Mesenchymal stem cell (in vitro differentiated cells and primary cell): Measurements from ENCODE around the gene DDA1.
A peak's percentile ranks its signal among the peaks of the same experiment; 100 is the strongest.

Source experiments
- DNase-seq: peaks from one replicate; pipeline ENCODE4 v3.0.0-alpha.2; 2013
- H2AFZ ChIP-seq: one replicate; pipeline ENCODE4 v1.6.1; 2013; ENCODE audit warnings: low read depth, mild to moderate bottlenecking, control low read depth, inconsistent platforms, low read length, moderate library complexity
- H2AK5ac ChIP-seq: 2 replicates; pipeline ENCODE4 v1.6.1; 2013; ENCODE audit warnings: low read length, moderate library complexity, mild to moderate bottlenecking, inconsistent platforms; ENCODE audit not compliant: severe bottlenecking
- H2BK120ac ChIP-seq: one replicate; pipeline ENCODE4 v1.6.1; 2013; ENCODE audit warnings: low read depth, mild to moderate bottlenecking, inconsistent platforms, low read length, moderate library complexity
- H2BK12ac ChIP-seq, 2 experiments: one replicate each; pipeline ENCODE4 v1.6.1; 2013; ENCODE audit warnings: inconsistent platforms in 2 of 2, low read length in 2 of 2, mild to moderate bottlenecking in 2 of 2, moderate library complexity in 2 of 2, control low read depth in 1 of 2
- H2BK15ac ChIP-seq: one replicate; pipeline ENCODE4 v1.6.1; 2013; ENCODE audit warnings: mild to moderate bottlenecking, low read depth, inconsistent platforms; ENCODE audit not compliant: poor library complexity, severe bottlenecking
- H2BK5ac ChIP-seq: 2 replicates; pipeline ENCODE4 v1.6.1; 2013; ENCODE audit warnings: low read depth, mild to moderate bottlenecking, low read length, control low read depth, inconsistent platforms; ENCODE audit not compliant: poor library complexity, severe bottlenecking
- H3K14ac ChIP-seq, 2 experiments: one replicate each; pipeline ENCODE4 v1.6.1; 2013; ENCODE audit warnings: inconsistent platforms in 2 of 2, low read length in 2 of 2, control low read depth in 1 of 2, mild to moderate bottlenecking in 1 of 2, moderate library complexity in 1 of 2
- H3K18ac ChIP-seq, 2 experiments: one replicate each; pipeline ENCODE4 v1.6.1; 2013; ENCODE audit warnings: inconsistent platforms in 2 of 2, low read length in 2 of 2, control low read depth in 1 of 2, low read depth in 1 of 2, mild to moderate bottlenecking in 1 of 2
- H3K23ac ChIP-seq, 2 experiments: one replicate each; pipeline ENCODE4 v1.6.1; 2013; ENCODE audit warnings: inconsistent platforms in 2 of 2, low read length in 2 of 2, mild to moderate bottlenecking in 2 of 2, moderate library complexity in 2 of 2, control low read depth in 1 of 2
- H3K27ac ChIP-seq: 2 replicates; pipeline ENCODE4 v1.5.1; 2013; ENCODE audit warnings: mild to moderate bottlenecking, moderate library complexity, low read length, control low read depth, inconsistent platforms; ENCODE audit not compliant: poor library complexity, severe bottlenecking
- H3K27me3 ChIP-seq, 2 experiments: 2 replicates each; pipeline versions ENCODE4 v1.6.1 to v1.7.0; 2013; ENCODE audit warnings: low read length in 2 of 2, mild to moderate bottlenecking in 2 of 2, moderate library complexity in 2 of 2, control low read depth in 1 of 2, inconsistent platforms in 1 of 2; ENCODE audit not compliant: control insufficient read depth in 1 of 2, insufficient read depth in 1 of 2
- H3K36me3 ChIP-seq, 2 experiments: 2 replicates each; pipeline versions ENCODE4 v1.6.1 to v1.7.0; 2013; ENCODE audit warnings: low read length in 2 of 2, control low read depth in 1 of 2, inconsistent platforms in 1 of 2, low read depth in 1 of 2, mild to moderate bottlenecking in 1 of 2; ENCODE audit not compliant: insufficient read depth in 2 of 2, control insufficient read depth in 1 of 2
- H3K4ac ChIP-seq, 2 experiments: one replicate each; pipeline ENCODE4 v1.6.1; 2013; ENCODE audit warnings: inconsistent platforms in 2 of 2, low read length in 2 of 2, mild to moderate bottlenecking in 2 of 2, moderate library complexity in 2 of 2, control low read depth in 1 of 2, low read depth in 1 of 2
- H3K4me1 ChIP-seq: 2 replicates; pipeline ENCODE4 v1.6.1; 2013; ENCODE audit warnings: low read depth, low read length, control low read depth; ENCODE audit not compliant: control insufficient read depth, insufficient read depth
- H3K4me2 ChIP-seq: 2 replicates; pipeline ENCODE4 v1.6.1; 2013; ENCODE audit warnings: low read length, mild to moderate bottlenecking, inconsistent platforms; ENCODE audit not compliant: poor library complexity, severe bottlenecking
- H3K4me3 ChIP-seq, 2 experiments: 2 replicates each; pipeline versions ENCODE4 v1.5.1 to v1.7.0; 2013; ENCODE audit warnings: low read length in 2 of 2, mild to moderate bottlenecking in 2 of 2, control low read depth in 1 of 2, low read depth in 1 of 2; ENCODE audit not compliant: insufficient read depth in 1 of 2
- H3K79me1 ChIP-seq: replicated peaks from 2 replicates; pipeline ENCODE4 v1.6.1; 2013; ENCODE audit warnings: mild to moderate bottlenecking, control low read depth, low read length, inconsistent platforms; ENCODE audit not compliant: poor library complexity, severe bottlenecking
- H3K9ac ChIP-seq: 2 replicates; pipeline ENCODE4 v1.7.0; 2013; ENCODE audit warnings: mild to moderate bottlenecking, low read length, moderate library complexity
- H3K9me3 ChIP-seq: 2 replicates; pipeline ENCODE4 v1.7.0; 2013; ENCODE audit warnings: mild to moderate bottlenecking, low read length; ENCODE audit not compliant: control insufficient read depth
- H4K8ac ChIP-seq: one replicate; pipeline ENCODE4 v1.6.1; 2013; ENCODE audit warnings: inconsistent platforms, mild to moderate bottlenecking, low read length, moderate library complexity
- H4K91ac ChIP-seq: one replicate; pipeline ENCODE4 v1.6.1; 2013; ENCODE audit warnings: mild to moderate bottlenecking, low read length, inconsistent platforms
- WGBS: methylation state at CpG from one replicate; pipeline ENCODE4 v1.1.7; 2013; ENCODE audit warnings: mixed read lengths; 5-methylcytosine and 5-hydroxymethylcytosine counted together

The DDA1 gene

DNA sequence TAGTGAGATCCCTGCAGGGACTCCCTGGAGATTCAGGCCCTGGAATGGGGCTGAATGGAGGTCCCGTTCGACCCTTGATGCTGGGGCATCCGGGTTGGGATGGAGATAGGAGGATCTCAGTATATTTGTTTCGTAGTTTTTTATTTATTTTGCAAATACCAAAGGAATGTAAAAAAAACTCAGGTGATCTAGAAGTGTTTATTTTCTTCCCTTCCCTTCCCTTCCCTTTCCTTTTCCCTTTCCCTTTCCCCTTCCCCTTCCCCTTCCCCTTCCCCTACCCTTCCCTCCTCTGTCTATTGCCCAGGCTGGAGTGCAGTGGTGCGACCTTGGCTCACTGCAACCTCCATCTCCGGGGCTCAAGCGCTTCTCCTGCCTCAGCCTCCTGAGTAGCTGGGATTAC lies 32.5 kb downstream of the DDA1 start:
- Histone ChIP-seq H3K9ac (no peak overlapping the region), H3K27ac (no peak overlapping the region), H3K18ac (no peak overlapping the region), H3K4me1 (peaks cover 21% of the 10 kb centered on the region), H3K4ac (no peak overlapping the region), H4K91ac (no peak overlapping the region), H4K8ac (no peak overlapping the region), H3K4me3 (no peak overlapping the region), H3K4me2 (no peak overlapping the region), H2BK12ac (no peak overlapping the region), H3K23ac (no peak overlapping the region), H3K14ac (no peak overlapping the region), H3K9me3 (no peaks in the 10 kb centered on the region), H2AK5ac (no peak overlapping the region), H2BK120ac (no peak overlapping the region), H2BK5ac (no peak overlapping the region), H2BK15ac (no peak overlapping the region), H3K27me3 (no peaks in the 10 kb centered on the region), H2AFZ (no peak overlapping the region), H3K36me3 (peaks cover 7 to 30% of the 10 kb centered on the region in 2 experiments), H3K79me1 (peaks cover 16% of the 10 kb centered on the region)
- DNase-seq, result no peak
- WGBS, result 99% methylated on average over 5 of the region's 7 CpGs

DNA sequence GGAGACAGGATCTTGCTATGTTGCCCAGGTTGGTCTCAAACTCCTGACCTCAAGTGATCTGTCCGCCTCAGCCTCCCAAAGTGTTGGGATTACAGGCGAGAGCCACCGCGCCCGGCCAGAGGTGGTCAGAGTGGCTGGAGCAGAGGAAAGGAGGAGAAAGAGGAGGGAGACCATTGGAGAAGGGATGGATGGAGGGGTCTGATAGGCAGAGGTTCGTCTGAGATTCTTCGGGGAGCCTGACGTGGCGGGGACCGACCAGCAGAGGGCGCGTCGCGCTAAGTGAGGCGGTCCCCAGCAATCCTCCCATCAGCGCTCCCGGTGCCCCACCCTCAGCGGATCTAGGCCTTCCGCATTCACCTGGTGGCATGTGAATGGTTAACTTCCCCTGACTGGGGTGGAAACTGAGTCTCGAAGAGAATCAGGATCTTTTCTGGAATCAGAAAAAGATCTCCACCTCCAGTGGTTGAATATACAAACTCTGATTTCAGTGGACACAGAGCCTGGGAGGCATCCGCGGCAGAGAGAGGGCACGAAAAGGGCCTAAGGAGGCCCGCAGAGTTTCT lies 36.8 kb downstream of the DDA1 start:
- H3K4ac ChIP-seq, result no peak overlapping the region
- H3K79me1 ChIP-seq, result no peaks in the 10 kb centered on the region
- no peak overlapping the region for H2BK12ac ChIP-seq
- H3K4me3 ChIP-seq, result no peak overlapping the region
- no peak overlapping the region for H3K23ac ChIP-seq
- no peak overlapping the region for H3K14ac ChIP-seq
- H3K36me3 ChIP-seq, result peaks cover 5 to 6% of the 10 kb centered on the region in 2 experiments
- peaks cover 0 to 8% of the 10 kb centered on the region in 2 experiments for H3K27me3 ChIP-seq
- no peak overlapping the region for H3K4me2 ChIP-seq
- H2BK15ac ChIP-seq, result no peak overlapping the region
- WGBS, result 20% methylated on average over 24 of the region's 24 CpGs
- H3K9me3 ChIP-seq, result no peaks in the 10 kb centered on the region
- H4K8ac ChIP-seq, result peak overlapping the region; percentile 56
- no peak overlapping the region for H2BK5ac ChIP-seq
- no peak overlapping the region for H4K91ac ChIP-seq
- no peak overlapping the region for H3K27ac ChIP-seq
- no peak overlapping the region for H2BK120ac ChIP-seq
- peak; percentile 66 for DNase-seq
- peaks cover 13% of the 10 kb centered on the region for H3K4me1 ChIP-seq
- H2AFZ ChIP-seq, result no peak overlapping the region
- no peak overlapping the region for H2AK5ac ChIP-seq
- no peak overlapping the region for H3K9ac ChIP-seq
- no peak overlapping the region for H3K18ac ChIP-seq

DNA sequence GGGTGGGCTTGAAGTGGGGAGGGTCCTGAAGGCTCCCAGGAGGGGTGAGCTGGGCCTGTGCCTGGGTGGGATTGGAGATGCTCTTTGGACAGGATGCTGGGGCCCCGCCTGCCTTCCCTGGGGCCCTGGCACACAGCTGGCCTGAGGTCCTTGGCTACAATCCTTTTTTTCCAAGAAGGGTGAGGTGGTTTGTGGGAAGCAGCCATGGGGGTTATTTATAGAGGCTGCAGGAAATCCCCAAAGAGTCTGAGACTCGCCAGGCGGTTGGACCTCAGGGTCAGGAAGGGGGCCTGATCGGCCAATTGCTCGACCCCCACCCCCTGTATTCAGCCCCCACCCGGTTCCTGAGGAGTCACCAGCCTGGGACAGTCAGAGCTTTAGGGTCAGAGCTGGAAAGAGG lies 38.0 kb downstream of the DDA1 start:
- no peak overlapping the region for H3K4me2 ChIP-seq
- H3K4ac ChIP-seq, result no peak overlapping the region
- no peaks in the 10 kb centered on the region for H3K9me3 ChIP-seq
- no peak overlapping the region for H3K4me3 ChIP-seq
- H3K4me1 ChIP-seq, result peaks cover 11% of the 10 kb centered on the region
- H2BK5ac ChIP-seq, result no peak overlapping the region
- H4K8ac ChIP-seq, result peak overlapping the region; percentile 1
- 56% methylated on average over 1 of the region's 6 CpGs for WGBS
- H2BK12ac ChIP-seq, result peak overlapping the region; percentile 9 to 29
- peak overlapping the region in 1 of 2 experiments; percentile 11 for H3K18ac ChIP-seq
- H3K27ac ChIP-seq, result no peak overlapping the region
- no peak overlapping the region for H3K9ac ChIP-seq
- no peak overlapping the region for H2BK120ac ChIP-seq
- H3K23ac ChIP-seq, result no peak overlapping the region
- H2AK5ac ChIP-seq, result no peak overlapping the region
- H2AFZ ChIP-seq, result no peak overlapping the region
- no peak overlapping the region for H3K14ac ChIP-seq
- H3K36me3 ChIP-seq, result no peaks in the 10 kb centered on the region
- H4K91ac ChIP-seq, result peak overlapping the region; percentile 27
- peak; percentile 65 for DNase-seq
- H2BK15ac ChIP-seq, result peak overlapping the region; percentile 91
- no peaks in the 10 kb centered on the region for H3K79me1 ChIP-seq
- peaks cover 0 to 16% of the 10 kb centered on the region in 2 experiments for H3K27me3 ChIP-seq

GRCh38 chr19:17347877-17348276 lies 38.5 kb downstream of the DDA1 start:
- H3K14ac ChIP-seq, result no peak overlapping the region
- no peak for DNase-seq
- H2AK5ac ChIP-seq, result peak overlapping the region; percentile 32
- no peak overlapping the region for H4K8ac ChIP-seq
- H3K27ac ChIP-seq, result no peak overlapping the region
- no peaks in the 10 kb centered on the region for H3K79me1 ChIP-seq
- H2AFZ ChIP-seq, result no peak overlapping the region
- 81% methylated on average over 2 of the region's 2 CpGs for WGBS
- no peaks in the 10 kb centered on the region for H3K9me3 ChIP-seq
- no peak overlapping the region for H2BK15ac ChIP-seq
- H3K36me3 ChIP-seq, result no peaks in the 10 kb centered on the region
- H3K4me2 ChIP-seq, result no peak overlapping the region
- peaks cover 0 to 21% of the 10 kb centered on the region in 2 experiments for H3K27me3 ChIP-seq
- peak overlapping the region in 1 of 2 experiments; percentile 25 for H3K18ac ChIP-seq
- H3K9ac ChIP-seq, result no peak overlapping the region
- no peak overlapping the region for H2BK5ac ChIP-seq
- no peak overlapping the region for H3K4me3 ChIP-seq
- H2BK120ac ChIP-seq, result no peak overlapping the region
- H4K91ac ChIP-seq, result no peak overlapping the region
- peak overlapping the region in 1 of 2 experiments; percentile 37 for H2BK12ac ChIP-seq
- peaks cover 11% of the 10 kb centered on the region for H3K4me1 ChIP-seq
- H3K4ac ChIP-seq, result peak overlapping the region in 1 of 2 experiments; percentile 76
- H3K23ac ChIP-seq, result no peak overlapping the region
